Glomerular visceral epithelial cell (primary cell): ENCODE data around the gene ETS1.

Source experiments
- DNase-seq: peaks from one replicate; pipeline ENCODE4 v3.0.0-alpha.2; 2016; ENCODE audit errors: extremely low spot score

Gene ETS1, protein sequence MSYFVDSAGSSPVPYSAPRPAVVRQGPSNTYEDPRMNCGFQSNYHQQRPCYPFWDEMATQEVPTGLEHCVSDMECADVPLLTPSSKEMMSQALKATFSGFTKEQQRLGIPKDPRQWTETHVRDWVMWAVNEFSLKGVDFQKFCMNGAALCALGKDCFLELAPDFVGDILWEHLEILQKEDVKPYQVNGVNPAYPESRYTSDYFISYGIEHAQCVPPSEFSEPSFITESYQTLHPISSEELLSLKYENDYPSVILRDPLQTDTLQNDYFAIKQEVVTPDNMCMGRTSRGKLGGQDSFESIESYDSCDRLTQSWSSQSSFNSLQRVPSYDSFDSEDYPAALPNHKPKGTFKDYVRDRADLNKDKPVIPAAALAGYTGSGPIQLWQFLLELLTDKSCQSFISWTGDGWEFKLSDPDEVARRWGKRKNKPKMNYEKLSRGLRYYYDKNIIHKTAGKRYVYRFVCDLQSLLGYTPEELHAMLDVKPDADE

DNA sequence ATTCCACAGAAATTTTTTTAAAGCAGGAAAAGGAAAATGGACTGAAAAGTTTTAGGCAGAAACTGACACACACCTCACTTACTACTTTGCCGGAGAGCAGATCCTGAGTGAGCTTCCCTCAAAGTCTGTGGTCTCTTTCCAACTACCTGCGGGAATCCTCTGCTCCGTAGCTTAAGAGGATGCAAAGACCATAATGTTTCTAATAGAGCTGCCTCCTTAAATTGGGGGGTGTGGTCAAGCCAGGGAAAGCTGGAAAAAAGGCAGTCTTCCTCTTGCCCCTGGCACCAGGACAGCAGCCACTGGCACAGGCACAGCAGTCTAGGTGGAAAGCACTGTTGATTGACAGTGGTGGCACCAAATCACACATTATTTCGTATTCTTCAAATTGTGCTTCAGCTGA lies at the start of gene ETS1:
Gene ETS1 (minus strand): TSS at position 144 of the 400 bp plus-strand sequence. CDS start 14,428 bp downstream, outside the sequence.
- DNase-seq, result peak; percentile 25

DNA sequence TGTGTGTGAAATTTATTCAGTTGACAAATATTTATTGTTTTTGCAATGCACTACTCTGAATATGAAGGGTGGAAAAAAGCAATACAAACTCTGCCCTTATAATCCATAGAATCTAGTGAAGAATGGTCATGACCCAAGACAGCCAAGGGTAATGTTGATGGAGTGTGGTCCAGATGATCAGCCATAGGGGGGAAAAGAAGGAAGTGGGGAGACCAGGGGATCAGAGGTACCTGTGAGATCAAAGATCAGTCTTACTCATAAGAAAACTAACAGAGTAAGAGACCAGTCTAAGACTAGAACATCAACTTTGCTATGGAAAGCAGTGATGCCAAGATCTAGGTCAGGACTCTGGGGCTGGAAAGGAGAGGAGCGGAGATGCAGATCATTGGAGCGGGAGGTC lies 47.0 kb upstream of the ETS1 start:
- DNase-seq, result no peak

DNA sequence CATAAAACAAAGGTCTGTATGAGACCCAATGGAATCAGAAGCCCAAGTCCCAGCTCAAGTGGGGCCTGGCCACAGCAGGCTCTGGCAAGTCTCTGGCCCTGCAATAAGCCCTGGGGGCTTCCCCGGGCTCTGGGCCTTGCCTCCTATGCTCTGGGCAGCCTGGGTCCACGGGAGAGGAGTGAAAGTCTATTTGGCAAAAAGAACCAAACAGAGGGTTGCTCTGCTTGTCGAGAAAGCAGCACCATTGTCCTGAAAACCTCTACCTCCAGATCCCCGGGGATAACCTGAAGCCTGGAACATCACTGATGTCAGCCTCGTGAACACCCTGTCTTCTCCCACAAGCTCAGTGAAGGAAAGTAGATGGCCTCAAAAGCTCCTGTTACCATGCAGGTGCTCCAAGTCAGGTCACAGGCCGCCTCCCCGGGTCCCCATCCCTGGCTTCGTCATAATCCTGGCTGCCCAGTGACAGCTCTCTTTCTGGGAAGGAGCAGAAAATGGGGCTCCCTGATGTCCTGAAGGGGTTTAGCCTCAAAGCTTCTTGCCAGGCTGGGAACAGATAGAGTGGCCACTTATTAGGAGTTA lies 46.1 kb upstream of the ETS1 start:
- no peak for DNase-seq

DNA sequence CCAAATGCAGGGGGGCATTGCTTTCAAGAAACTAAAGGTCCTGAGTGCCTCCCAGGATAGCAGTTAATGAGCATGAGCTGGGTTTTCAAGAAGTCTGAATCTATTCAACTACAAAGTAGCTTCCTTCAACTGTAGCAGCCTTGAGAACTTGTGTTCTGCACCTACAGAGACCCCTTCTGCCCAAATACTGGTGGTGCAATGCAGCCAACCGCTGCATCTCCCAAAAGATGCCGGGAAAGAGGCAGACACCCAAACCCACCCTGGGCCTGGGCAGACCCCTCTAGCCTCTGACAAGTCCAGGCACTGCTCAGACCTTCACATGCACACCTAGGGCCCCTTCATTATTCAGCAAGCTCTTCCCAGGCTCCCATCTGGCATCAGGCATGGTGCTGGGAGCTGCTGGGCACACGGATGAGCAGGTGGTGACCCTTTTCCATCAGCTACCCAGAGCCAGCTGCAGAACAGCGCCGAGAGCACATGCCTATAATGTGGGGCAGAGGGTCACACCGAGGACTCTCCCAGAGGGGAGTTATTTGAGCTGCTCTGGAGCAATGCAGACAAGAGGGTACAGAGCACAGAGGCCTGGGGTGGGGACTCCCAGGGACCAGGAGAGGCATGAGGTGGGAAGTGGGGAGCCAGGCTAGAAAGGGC lies 44.9 kb upstream of the ETS1 start:
- DNase-seq, result peak; percentile 31

DNA sequence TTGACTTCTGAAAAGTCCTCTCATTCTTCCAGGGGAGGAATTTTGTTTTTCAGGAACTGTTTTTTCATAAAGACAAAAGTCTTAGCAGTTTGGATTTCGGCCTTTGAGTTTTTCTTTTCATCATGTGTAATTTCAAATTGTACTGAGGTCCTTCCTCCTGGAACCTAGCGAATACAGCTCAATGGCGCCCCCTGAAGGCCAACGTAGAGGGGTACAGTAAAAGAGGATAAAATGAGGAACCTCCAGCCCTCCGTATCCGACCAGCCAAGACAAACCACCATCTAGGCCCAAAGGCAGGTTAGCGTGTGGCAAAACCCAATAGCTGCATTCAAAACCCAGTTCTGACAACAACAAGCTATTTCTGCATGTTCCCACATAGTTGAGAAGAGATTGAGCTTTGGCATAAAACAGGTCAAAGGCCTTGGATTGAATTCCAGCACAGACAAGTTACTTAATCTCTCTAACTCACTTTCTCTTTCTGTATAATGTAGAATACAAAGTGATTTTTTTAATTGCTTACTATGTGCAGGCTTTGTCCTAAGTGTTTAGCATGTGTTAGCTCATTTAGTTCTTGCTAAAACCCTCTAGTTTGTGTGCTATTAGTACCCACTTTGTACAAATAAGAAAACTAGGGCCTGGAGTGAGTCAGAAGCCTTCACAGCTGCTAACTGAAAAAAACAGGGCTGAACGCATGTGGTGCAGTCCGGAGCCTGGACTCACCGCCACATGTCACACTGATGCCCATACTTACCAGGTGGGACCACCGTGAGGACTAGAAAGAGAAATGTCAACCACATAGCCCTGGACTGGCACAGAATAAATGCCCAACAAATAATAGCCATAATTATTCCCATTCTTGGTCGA lies 43.2 kb upstream of the ETS1 start:
- DNase-seq, result peak; percentile 85

DNA sequence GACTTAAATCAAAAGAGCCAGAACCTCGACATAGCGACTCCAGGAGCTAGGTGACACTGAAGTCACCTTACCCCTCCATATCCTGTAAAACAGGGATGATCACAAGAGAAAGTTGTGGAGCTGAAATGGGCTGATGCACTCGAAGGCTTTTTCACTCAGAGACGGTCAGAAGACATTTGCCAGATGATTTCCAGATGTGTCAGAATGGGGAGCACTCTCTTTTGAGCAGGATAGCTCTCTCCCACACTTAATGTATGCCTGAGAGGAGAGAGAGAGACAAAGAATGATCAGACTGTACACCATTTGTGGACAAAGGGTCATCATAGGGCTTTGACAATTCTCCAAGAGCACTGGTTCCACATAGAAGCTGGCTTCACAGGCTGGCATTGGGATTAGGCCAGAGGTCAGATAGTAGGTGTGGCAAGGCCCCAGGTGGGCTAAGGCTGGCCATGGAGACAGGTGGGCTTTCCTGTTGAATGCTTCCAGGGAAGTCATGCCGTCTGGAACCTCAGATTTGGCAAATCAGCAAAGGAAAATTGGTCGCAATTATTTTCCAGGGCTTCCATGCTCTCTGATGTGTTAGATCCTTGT lies 42.3 kb upstream of the ETS1 start:
- no peak for DNase-seq

DNA sequence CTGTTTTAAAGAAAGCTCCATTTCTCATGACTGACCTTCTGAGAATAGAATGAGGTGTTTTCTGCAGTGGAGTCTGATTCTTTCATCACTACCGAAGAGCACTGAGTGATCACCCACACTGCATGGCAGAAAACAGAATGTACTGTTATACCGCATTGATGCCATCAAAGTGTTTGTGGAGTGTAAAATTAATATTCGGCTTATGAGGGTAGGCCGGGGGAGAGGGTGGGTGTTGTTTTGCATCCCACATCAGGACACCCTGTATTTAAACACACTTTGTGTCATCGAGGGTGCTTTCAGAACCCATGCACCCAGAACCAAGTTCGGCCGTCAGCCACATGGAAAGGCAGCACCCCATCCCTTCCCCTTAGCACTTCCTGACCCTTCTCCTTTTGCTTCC lies 41.3 kb upstream of the ETS1 start:
- DNase-seq, result no peak

DNA sequence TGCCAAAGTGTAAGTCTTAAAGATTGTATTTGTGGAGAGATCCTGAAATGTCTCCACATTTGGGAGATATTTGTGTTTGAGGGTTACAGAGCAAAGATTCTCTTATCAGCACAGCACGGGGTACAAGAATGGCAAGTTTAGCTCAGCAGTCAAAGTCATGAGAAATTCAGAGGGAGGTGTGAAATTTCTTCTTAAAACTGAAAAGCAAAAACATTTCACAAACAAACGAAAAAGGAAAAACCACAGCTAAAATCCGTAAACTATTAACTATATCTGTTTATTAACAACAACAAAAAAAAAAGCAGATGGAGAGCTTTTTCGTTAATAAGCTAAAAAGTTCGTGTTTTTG lies 40.9 kb upstream of the ETS1 start:
- DNase-seq, result no peak

DNA sequence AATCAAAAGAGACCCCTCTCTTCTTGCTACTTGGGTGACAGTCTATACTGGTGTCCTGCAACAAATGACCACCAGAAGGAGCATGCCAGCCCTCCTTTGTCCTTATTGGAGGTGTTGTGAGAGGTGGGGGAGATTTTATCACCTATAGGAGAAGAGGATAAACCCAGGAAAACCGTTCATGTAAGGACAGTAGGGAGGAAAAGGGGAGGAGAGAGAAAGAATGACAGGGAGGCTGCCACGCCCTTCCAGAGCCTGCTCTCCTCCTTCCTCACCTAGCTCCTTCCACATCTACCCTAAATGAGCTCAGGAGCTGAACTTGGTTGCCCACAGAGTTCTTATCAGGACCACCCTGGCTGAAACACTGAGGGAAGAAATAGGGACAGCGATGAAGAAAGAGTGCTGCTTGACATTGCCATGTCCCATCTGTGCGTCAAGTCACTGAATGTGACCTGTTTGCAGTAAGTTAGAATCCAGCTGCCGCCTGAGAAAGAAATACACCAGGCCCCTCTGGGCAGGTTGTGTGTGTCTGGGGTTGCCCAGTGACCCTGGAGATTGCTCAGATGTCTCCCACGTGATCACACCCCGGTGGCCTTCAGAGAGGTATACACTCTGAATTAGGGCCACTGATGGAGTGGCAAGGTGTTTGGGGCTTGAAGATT lies 40.4 kb upstream of the ETS1 start:
- DNase-seq, result no peak

DNA sequence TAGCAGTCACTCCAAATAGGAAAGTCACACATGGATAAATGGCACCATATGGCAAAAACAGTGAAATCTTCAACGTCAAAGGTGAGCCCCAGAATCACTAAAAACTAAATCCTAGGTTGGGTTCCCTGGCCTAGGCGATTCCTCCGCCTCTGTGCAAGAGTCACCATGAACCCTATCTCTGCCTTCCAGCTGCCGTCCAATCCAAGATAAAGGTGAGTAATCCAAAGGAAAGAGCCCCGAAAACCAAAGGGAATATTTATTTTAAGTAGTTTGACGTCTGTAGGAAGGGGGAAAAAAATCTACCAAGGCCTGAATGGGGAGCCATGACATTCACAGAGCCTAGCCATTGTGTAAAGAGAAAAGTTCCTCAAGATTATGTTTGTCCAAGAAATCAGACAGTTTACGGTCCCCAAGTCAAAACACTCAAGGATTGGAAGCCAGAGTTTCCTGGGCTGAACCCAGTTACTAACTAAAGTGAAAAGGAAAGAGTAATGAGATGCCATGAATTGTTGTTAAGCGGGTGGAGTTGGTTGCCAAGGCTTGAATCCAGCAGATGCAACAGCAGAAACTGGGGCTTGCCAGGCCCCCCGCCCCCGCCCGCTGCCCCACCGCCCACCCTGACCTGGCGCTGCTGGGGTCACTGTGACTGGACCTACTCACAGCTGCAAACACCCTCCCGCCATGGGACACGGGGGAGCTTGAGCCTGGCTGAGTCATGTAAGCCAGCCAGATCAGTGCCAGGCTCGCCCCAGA lies 39.7 kb upstream of the ETS1 start:
- no peak for DNase-seq

DNA sequence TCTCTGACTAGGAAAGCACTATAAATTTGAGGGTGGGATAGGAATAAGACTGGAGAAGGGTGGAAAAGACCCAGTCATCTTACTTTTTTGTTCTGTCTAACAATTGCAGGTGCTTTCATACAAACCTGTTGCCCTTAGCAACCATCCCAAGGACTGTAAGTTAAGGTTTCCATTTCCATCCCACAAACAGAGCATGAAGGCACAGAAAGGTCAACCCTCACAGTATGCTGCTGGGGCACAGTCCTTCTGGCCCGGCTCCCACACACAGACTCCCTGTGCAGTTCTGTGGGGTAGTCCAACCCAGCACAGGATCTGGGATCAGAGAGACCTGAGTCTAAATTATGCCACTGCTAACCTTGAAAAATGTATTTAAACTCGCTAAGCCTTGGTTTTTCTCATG lies 38.4 kb upstream of the ETS1 start:
- DNase-seq, result no peak

DNA sequence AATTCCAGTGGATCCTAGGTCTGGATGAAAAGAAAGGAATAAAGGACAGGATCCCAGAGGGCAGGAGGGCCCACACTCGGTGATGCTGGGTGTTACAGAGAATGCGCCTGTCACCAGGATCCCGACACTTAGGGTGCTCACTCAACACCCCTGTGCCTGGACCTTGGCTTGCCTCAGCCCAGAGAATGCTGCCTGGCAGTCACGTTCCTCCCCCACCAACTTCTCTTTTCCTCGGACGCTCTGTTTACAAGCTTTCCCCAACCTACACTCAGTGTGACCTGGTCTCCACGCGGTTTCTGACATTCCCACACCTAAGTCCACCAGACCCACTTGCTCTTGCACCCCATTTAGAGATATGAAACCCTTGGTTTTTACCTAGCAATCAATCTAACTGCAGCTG lies 38.0 kb upstream of the ETS1 start:
- no peak for DNase-seq

DNA sequence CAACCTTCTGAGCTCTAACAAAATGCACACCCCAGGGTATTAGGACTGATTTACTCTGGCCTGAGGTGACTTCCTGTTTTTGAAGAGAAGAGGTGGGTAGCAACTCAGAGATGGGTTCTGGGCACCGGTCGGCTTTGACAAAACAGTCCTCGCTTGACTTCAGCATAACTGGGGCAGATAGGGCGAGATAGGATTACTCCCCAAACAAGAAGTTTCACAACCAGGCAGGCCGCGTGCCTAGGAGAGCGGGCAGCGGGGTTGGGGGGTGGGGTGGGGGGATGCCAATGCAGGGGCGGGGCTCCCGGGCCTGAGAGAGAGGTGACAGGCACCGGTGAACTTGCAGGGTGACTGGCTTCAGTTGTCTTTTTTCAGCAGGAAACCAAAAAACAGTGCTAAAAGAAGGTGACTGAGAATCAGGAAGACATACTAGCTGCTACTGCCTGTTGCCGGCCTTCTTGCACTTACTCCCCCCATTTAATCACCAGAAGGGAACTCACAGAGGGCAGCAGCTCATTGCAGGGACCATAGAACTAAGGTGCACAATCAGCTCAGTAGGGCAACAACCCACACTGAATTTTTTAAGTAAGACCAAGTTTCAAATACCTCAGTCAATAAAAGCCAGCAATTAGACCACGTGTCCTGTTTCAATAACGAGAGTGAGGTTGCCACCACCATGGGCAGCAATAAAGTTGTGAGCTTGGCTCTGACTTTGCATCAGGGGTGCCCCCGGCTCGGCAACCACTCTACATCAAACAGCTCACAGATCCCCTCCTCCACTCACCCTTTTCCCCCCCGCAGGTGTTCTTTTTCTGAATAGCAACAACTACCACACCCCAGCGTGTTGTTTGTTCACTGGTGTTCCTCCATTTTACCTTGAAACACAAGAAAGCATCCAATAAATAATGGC lies 37.2 kb upstream of the ETS1 start:
- DNase-seq, result no peak

DNA sequence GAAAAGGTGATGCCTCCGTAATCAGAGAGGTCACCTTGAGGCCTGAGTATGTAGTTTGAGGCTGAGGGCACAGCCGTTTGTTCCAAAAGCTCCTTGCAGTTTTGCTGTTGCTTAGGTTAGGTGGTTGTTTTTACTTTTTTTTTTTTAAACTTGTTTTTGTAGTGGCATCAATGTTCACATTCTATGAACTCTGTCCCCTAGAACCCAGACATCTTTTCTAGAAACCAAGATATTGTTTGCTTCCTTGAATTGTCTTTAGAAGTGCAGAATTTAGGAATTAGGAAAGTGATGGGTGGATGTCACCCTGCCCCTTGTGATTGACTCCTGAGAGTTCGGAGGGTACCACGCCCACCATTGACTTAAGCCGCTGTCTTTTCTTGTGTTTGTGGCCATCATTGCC lies 35.7 kb upstream of the ETS1 start:
- DNase-seq, result no peak

DNA sequence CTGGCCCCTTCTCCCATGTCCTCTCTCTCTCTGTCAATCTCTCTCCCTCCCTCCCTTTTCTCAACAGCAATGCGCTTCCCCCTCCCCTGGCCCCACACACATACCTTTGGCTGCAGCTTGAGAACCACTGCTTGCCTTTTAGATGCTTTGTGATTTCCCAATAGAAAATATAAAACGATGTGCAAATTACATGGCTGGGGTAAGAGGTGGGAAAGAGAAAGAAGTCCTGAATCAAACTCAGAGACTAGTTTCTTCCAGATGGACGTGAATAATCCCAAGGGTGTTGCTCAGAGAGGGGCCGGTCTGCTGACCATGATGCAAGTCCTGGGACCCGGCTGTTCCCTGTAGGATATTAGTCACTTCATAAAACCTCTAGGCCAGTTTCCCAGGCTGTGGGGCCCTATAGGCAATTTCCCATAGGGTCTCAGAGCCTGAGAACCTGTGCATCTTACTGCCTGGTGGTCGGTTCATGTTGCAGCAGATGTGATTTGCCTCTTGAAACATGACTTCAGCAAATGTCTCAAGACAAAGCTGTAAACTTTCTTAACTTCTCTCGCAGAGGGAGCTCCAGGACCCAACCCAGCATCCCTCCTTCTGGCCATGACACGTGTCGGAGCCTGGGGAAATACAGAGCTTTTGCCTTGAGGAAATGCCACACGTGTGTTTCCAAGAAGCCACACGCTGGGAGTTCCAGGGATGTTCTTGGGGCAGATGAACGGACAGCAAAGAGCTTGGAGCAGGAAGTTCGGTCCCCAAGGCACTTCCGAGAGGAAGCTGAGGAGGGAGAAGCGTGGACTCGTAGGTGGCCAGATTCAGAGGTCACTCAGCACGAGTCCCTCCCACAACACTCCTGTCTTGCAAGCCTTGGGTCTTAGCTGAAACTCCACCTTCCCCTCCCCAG lies 34.5 kb upstream of the ETS1 start:
- peak; percentile 21 for DNase-seq

DNA sequence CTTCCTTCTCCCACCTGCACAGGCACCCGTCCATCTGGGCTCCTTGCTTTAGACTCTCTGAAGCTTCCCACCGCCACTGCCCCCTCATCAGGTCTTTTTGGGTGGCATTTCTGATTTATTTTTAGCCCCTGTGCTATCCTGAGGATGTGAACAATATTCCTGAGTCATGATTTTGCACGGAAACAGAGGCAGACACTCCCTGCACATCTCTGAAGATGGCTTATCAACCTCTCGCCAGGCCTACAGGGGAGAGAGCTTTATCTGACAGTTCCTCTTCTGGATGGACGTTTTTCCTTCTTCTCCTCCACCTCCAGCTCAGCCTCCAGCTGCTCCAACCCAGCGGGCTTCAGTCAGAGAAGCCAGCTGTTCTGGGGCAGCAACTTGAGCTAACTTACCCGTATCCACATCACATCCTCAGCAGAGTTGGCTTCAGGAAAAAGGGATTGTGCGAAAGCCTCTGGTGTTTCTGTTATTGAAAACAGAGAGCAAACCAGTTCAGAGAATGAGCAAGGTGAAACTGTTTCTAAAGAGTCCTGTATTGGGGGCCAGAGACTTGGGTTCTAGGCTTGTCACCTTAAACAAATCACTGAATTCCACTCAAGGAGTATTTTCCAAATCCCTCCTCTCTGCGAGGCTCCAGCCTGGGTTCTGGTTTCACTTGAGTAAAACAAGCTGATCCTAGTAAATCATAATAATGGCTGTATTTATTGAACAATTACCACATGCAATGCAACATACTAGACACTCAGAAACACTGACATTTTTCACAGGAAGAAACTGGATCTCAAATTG lies 33.1 kb upstream of the ETS1 start:
- DNase-seq, result no peak

DNA sequence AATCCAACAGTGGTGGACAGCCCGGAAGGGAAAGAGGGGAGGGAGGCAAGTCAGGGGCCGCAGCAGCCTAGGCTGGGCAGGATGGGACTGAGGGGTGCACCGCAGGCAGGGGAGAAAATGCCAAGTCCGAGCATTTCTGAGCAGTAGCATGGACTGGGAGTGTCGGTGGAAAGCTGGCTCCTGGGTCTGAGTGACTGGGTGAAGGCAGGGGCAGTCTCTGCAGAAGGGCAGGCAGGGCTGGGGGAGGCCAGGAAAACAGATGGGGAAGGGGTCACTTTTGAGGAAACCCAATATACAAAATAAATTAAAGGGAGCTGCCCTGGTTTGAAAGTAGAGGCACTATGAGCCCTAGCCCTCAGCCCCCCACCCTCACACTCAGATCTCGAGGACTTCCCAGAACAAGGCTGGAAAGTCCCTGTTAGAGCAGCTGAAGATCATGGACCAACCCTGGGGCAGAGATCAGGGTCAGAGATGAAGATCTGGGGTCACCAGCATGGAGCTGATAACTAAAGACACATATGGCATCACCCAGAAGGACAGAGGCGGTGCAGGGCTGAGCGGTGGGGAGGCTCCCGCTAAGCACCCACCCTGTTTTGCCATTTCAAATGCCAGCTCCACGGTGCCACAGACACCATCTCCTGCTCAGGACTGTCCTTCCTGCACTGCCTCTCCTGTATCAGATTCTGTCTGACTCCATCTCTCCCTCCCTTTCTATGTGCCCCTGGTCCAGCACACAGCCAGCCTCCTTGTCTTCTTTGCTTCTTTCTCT lies 32.4 kb upstream of the ETS1 start:
- DNase-seq, result no peak
